ENCODE results near the gene TTL. TPM values are rescaled to one million over a fixed set of nuclear protein-coding genes. Genes with fewer than 3 reads are reported as not detected.
"Not testable (repeated sequence)": the region's sequence is repeated elsewhere in the genome, so short reads cannot be mapped to it uniquely, and the experiment has no call there.

The TTL gene
- total RNA-seq, 1 donor, result 75.6 TPM

- TF ChIP-seq, protein P1, sequence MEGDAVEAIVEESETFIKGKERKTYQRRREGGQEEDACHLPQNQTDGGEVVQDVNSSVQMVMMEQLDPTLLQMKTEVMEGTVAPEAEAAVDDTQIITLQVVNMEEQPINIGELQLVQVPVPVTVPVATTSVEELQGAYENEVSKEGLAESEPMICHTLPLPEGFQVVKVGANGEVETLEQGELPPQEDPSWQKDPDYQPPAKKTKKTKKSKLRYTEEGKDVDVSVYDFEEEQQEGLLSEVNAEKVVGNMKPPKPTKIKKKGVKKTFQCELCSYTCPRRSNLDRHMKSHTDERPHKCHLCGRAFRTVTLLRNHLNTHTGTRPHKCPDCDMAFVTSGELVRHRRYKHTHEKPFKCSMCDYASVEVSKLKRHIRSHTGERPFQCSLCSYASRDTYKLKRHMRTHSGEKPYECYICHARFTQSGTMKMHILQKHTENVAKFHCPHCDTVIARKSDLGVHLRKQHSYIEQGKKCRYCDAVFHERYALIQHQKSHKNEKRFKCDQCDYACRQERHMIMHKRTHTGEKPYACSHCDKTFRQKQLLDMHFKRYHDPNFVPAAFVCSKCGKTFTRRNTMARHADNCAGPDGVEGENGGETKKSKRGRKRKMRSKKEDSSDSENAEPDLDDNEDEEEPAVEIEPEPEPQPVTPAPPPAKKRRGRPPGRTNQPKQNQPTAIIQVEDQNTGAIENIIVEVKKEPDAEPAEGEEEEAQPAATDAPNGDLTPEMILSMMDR (IDR thresholded peaks at IDR 0.05; ENCODE audit: insufficient read depth, low read length), result no peak
- no peak for DNase-seq (ENCODE audit: low read depth)
- H3K4me3 ChIP-seq (ENCODE audit: low read depth, low read length), result no peak overlapping the region
These were observed 11.1 kb downstream of the TTL start for GRCh38 chr2:112493048-112493447.

DNA sequence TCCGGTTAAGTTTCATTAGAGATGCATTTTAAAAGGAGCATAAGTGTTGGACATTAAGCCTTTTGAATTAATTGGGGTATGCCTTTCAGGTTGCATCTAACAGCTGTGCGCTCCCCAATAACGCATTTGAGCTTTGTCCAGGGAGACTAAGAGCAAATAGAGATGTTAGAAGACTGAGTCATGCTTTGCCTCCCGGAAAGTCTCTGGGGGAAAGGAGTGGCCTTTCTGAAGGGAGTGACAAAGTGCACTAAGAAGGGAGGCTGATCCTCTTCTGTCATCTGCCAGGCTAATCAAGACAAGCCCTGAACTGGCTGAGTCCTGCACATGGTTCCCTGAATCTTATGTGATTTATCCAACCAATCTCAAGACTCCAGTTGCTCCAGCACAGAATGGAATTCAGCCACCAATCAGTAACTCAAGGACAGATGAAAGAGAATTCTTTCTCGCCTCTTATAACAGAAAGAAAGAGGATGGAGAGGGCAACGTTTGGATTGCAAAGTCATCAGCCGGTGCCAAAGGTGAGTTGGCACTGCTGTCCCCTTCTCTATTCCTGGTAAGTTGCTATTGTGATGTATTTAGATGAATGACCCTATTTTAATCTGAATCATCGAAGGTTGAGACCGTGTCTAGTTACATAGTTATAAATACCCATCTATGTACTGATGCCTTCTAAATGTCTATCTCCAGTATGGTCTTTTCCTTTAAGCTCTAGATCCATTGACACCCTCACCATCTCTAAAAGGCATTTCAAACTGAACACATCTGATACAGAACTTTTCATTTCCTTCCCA is 12.1 kb downstream of the TTL start:
- TF ChIP-seq, protein P1 (IDR thresholded peaks at IDR 0.05; ENCODE audit: insufficient read depth, low read length), result no peak
- DNase-seq (ENCODE audit: low read depth), result peak; percentile 53
- H3K4me3 ChIP-seq (ENCODE audit: low read depth, low read length), result no peak overlapping the region

- DNase-seq (ENCODE audit: low read depth), result no peak
- TF ChIP-seq, protein P1 (IDR thresholded peaks at IDR 0.05; ENCODE audit: insufficient read depth, low read length), result no peak
- no peak overlapping the region for H3K4me3 ChIP-seq (ENCODE audit: low read depth, low read length)
These were observed 12.9 kb downstream of the TTL start for GRCh38 chr2:112494828-112495227.

DNA sequence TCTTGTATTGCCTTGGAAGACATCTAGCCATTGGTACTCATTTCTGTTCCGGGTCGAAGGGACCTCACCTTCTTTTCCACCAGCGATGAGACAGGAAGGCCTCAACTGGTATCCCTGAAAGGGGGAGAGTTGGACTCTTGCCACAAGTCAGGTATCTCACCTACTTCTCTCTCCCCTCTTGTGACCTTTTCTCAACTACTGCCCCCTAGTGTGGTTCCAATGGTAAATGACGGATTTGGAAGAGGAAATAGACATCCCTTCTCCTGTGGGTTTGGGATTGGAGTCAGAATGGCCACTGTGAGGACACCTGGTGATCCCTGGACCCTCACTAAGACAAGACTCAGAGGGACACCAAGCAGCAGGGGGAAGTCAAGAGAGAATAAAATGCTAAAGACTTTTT is 13.9 kb downstream of the TTL start:
- H3K4me3 ChIP-seq (ENCODE audit: low read depth, low read length); DNase-seq (ENCODE audit: low read depth): not testable (repeated sequence)

- not testable (repeated sequence) for H3K4me3 ChIP-seq (ENCODE audit: low read depth, low read length)
- TF ChIP-seq, protein P1 (IDR thresholded peaks at IDR 0.05; ENCODE audit: insufficient read depth, low read length), result peak; percentile 38
- DNase-seq (ENCODE audit: low read depth), result peak; percentile 62
These were observed 19.0 kb downstream of the TTL start for GRCh38 chr2:112500850-112501484.

DNA sequence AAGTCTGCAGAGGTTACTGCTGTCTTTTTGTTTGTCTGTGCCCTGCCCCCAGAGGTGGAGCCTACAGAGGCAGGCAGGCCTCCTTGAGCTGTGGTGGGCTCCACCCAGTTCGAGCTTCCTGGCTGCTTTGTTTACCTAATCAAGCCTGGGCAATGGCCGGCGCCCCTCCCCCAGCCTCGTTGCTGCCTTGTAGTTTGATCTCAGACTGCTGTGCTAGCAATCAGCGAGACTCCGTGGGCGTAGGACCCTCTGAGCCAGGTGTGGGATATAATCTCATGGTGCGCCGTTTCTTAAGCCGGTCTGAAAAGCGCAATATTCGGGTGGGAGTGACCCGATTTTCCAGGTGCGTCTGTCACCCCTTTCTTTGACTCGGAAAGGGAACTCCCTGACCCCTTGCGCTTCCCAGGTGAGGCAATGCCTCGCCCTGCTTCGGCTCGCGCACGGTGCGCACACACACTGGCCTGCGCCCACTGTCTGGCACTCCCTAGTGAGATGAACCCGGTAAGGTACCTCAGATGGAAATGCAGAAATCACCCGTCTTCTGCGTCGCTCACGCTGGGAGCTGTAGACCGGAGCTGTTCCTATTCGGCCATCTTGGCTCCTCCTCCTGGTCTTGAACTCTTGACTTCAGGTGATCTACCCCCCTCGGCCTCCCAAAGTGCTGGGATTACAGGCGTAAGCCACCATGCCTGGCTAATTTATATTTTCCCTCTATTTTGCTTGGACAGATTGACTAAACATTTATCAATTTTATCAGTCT is 27.5 kb downstream of the TTL start:
- H3K4me3 ChIP-seq (ENCODE audit: low read depth, low read length); DNase-seq (ENCODE audit: low read depth): not testable (repeated sequence)

DNA sequence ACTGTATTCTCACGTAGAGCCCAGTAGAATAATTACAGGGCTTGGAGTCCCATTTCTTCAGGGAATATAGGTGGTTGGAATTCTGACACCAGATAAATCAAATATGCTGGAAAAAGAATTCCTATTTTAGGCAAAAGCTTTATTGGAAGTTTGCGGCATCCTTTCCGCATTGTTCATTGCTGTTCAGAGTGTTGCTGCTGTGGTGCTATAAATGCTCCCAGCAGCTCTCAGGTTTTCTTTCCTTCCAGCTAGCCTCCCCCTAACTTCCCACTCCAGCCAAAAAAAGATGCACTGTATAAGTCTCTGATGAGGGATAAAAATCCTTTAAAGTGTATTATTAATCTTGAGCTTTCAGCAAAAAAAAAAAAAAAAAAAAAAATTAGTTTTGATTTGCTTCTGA is 34.8 kb downstream of the TTL start:
- H3K4me3 ChIP-seq (ENCODE audit: low read depth, low read length), result no peak overlapping the region
- TF ChIP-seq, protein P1 (IDR thresholded peaks at IDR 0.05; ENCODE audit: insufficient read depth, low read length), result no peak
- no peak for DNase-seq (ENCODE audit: low read depth)
